Tibial nerve (tissue), 4 donors: Measurements from ENCODE around the gene EPHA6.

Experiments used
- CTCF ChIP-seq, 5 experiments: fragments of 200-600 bp in 3 of 5; fragments of 450-650 bp in 2 of 5; sonication (generic) in 3 of 5; IDR thresholded peaks; one replicate each; pipeline ENCODE4 v1.5.1; 2016 to 2019; ENCODE audit warnings: antibody characterized with exemption in 5 of 5, mild to moderate bottlenecking in 3 of 5, moderate library complexity in 2 of 5
- EP300 ChIP-seq, 2 donors: sonication (generic); formaldehyde crosslinking; IDR thresholded peaks; one replicate each; pipeline ENCODE4 v1.6.1; 2017; ENCODE audit warnings: antibody characterized with exemption in 2 of 2, mild to moderate bottlenecking in 1 of 2

- TF ChIP-seq CTCF (IDR thresholded peaks at IDR 0.05) (no peak), EP300 (IDR thresholded peaks at IDR 0.05) (no peak)
Measured at GRCh38 chr3:97736928-97737327, 922.5 kb downstream of the EPHA6 start.
